Progenitor cell of endocrine pancreas (in vitro differentiated cells): ENCODE data around the gene PRAMEF9. TPM values are rescaled to one million over a fixed set of nuclear protein-coding genes. Genes with fewer than 3 reads are reported as not detected.

Experiments
- DNase-seq: peaks from one replicate; pipeline ENCODE4 v3.0.0; 2021; ENCODE audit warnings: low spot score; ENCODE audit not compliant: unreplicated experiment
- H3K27ac Mint-ChIP-seq: 2 replicates; pipeline ENCODE4 v1.8.0; 2021; ENCODE audit warnings: mild to moderate bottlenecking, moderate library complexity, mixed read lengths
- H3K27me3 Mint-ChIP-seq: 2 replicates; pipeline ENCODE4 v1.8.0; 2021; ENCODE audit warnings: mixed read lengths
- H3K36me3 Mint-ChIP-seq: 2 replicates; pipeline ENCODE4 v1.8.0; 2022; ENCODE audit warnings: mixed read lengths; ENCODE audit not compliant: insufficient read depth
- H3K4me1 Mint-ChIP-seq: 2 replicates; pipeline ENCODE4 v1.8.0; 2021; ENCODE audit warnings: low read depth, mixed read lengths
- H3K4me3 Mint-ChIP-seq: 2 replicates; pipeline ENCODE4 v1.8.0; 2021; ENCODE audit warnings: low read depth, mild to moderate bottlenecking, moderate library complexity, mixed read lengths
- H3K9me3 Mint-ChIP-seq: 2 replicates; pipeline ENCODE4 v1.8.0; 2021; ENCODE audit warnings: low read depth, mixed read lengths
- total RNA-seq: library from RNA; stranded (reverse); gene quantifications from 2 replicates; pipeline ENCODE4 v1.2.1, GENCODE V29; 2021
- TF ChIP-seq, protein P1 (sequence below): fragments of 200-600 bp; sonication (generic); IDR thresholded peaks from one replicate; pipeline ENCODE4 v1.5.0; 2021; ENCODE audit warnings: antibody characterized with exemption, mild to moderate bottlenecking; ENCODE audit not compliant: unreplicated experiment

Gene PRAMEF9
- total RNA-seq, 1 donor from 2014 or later, result not detected

DNA sequence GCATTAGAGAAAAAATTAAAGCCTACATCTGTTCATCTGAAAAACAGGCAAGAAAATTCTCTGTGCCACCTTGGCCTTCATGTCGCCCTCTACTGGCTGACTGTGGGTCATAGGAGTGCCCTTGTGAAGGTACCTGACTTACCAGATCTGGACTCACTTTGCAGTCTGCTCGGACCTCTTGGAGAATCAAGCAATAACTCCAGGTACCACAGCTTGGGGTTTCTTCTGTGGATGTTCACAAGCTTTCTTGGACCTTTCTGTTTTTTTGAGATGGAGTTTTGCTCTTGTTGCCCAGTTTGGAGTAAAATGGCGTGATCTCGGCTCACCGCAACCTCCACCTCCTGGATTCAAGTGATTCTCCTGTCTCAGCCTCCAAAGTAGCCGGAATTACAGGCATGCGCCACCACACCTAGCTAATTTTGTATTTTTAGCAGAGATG lies 56.7 kb downstream of the PRAMEF9 start:
- Mint-ChIP-seq H3K9me3 (peaks cover 51% of the 10 kb centered on the region), H3K36me3 (peaks cover 4% of the 10 kb centered on the region), H3K4me1 (no peaks in the 10 kb centered on the region), H3K27me3 (no peaks in the 10 kb centered on the region), H3K4me3 (no peak overlapping the region), H3K27ac (no peak overlapping the region)
- TF ChIP-seq, protein P1, sequence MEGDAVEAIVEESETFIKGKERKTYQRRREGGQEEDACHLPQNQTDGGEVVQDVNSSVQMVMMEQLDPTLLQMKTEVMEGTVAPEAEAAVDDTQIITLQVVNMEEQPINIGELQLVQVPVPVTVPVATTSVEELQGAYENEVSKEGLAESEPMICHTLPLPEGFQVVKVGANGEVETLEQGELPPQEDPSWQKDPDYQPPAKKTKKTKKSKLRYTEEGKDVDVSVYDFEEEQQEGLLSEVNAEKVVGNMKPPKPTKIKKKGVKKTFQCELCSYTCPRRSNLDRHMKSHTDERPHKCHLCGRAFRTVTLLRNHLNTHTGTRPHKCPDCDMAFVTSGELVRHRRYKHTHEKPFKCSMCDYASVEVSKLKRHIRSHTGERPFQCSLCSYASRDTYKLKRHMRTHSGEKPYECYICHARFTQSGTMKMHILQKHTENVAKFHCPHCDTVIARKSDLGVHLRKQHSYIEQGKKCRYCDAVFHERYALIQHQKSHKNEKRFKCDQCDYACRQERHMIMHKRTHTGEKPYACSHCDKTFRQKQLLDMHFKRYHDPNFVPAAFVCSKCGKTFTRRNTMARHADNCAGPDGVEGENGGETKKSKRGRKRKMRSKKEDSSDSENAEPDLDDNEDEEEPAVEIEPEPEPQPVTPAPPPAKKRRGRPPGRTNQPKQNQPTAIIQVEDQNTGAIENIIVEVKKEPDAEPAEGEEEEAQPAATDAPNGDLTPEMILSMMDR, result no peak
- peak; percentile 0 for DNase-seq

Other genes with a start within 250 kb of the PRAMEF9 start
- not detected in 2 replicates for gene PRAMEF6, start 224.3 kb upstream of the PRAMEF9 start, total RNA-seq
- not detected in 2 replicates for gene PRAMEF27, start 115.3 kb upstream of the PRAMEF9 start, total RNA-seq
- gene HNRNPCL3, start 111.1 kb upstream of the PRAMEF9 start, total RNA-seq, result not detected in 2 replicates
- gene PRAMEF25, start 101.1 kb upstream of the PRAMEF9 start, total RNA-seq, result not detected in 2 replicates
- gene HNRNPCL2, start 55.0 kb upstream of the PRAMEF9 start, total RNA-seq, result not detected in 2 replicates
- not detected in 2 replicates for gene PRAMEF26, start 15.8 kb upstream of the PRAMEF9 start, total RNA-seq
- not detected in 2 replicates for gene HNRNPCL4, start 6.2 kb upstream of the PRAMEF9 start, total RNA-seq
- gene PRAMEF13, start 29.6 kb downstream of the PRAMEF9 start, total RNA-seq, result not detected in 2 replicates
- not detected in 2 replicates for gene PRAMEF18, start 54.3 kb downstream of the PRAMEF9 start, total RNA-seq
- not detected in 2 replicates for gene PRAMEF5, start 82.3 kb downstream of the PRAMEF9 start, total RNA-seq
- not detected in 2 replicates for gene PRAMEF8, start 113.3 kb downstream of the PRAMEF9 start, total RNA-seq
- gene PRAMEF33, start 131.7 kb downstream of the PRAMEF9 start, total RNA-seq, result not detected in 2 replicates
- gene PRAMEF15, start 143.7 kb downstream of the PRAMEF9 start, total RNA-seq, result not detected in 2 replicates
- gene PRAMEF14, start 175.3 kb downstream of the PRAMEF9 start, total RNA-seq, result not detected in 2 replicates
- gene PRAMEF19, start 200.1 kb downstream of the PRAMEF9 start, total RNA-seq, result not detected in 2 replicates
- not detected in 2 replicates for gene PRAMEF17, start 217.8 kb downstream of the PRAMEF9 start, total RNA-seq
- not detected in 2 replicates for gene PRAMEF20, start 238.6 kb downstream of the PRAMEF9 start, total RNA-seq